ENCODE results near the gene RPS17.
A peak's percentile ranks its signal among the peaks of the same experiment; 100 is the strongest.
"Not testable (repeated sequence)": the region's sequence is repeated elsewhere in the genome, so short reads cannot be mapped to it uniquely, and the experiment has no call there.

RPS17 gene

GRCh38 chr15:82530006-82530405 is 10.3 kb downstream of the RPS17 start:
- Histone ChIP-seq H3K4me3 (ENCODE audit: low read length in 2 of 2) (no peak overlapping the region), H3K36me3 (ENCODE audit: control insufficient read depth in 2 of 2, insufficient read depth in 2 of 2, low read length in 2 of 2) (peaks cover 3 to 6% of the 10 kb centered on the region in 2 donors), H3K27ac (ENCODE audit: low read depth in 2 of 2, low read length in 2 of 2) (no peak overlapping the region), H3K4me1 (ENCODE audit: control insufficient read depth in 2 of 2, insufficient read depth in 2 of 2, low read length in 2 of 2) (no peaks in the 10 kb centered on the region), H3K9me3 (ENCODE audit: control insufficient read depth in 2 of 2, low read length in 2 of 2) (no peaks in the 10 kb centered on the region), H3K27me3 (ENCODE audit: control insufficient read depth in 2 of 2, insufficient read depth in 2 of 2, low read length in 2 of 2) (no peaks in the 10 kb centered on the region), H3K9ac (ENCODE audit: low read depth in 1 of 2, low read length in 2 of 2) (no peak overlapping the region)

GRCh38 chr15:82513587-82513986 is 26.7 kb downstream of the RPS17 start:
- H3K4me3 ChIP-seq (ENCODE audit: low read length in 2 of 2); H3K36me3 ChIP-seq (ENCODE audit: control insufficient read depth in 2 of 2, insufficient read depth in 2 of 2, low read length in 2 of 2); H3K27ac ChIP-seq (ENCODE audit: low read depth in 2 of 2, low read length in 2 of 2); H3K27me3 ChIP-seq (ENCODE audit: control insufficient read depth in 2 of 2, insufficient read depth in 2 of 2, low read length in 2 of 2); H3K9me3 ChIP-seq (ENCODE audit: control insufficient read depth in 2 of 2, low read length in 2 of 2); H3K4me1 ChIP-seq (ENCODE audit: control insufficient read depth in 2 of 2, insufficient read depth in 2 of 2, low read length in 2 of 2); H3K9ac ChIP-seq (ENCODE audit: low read depth in 1 of 2, low read length in 2 of 2): not testable (repeated sequence)

- not testable (repeated sequence) for H3K9me3 ChIP-seq (ENCODE audit: control insufficient read depth in 2 of 2, low read length in 2 of 2); H3K4me1 ChIP-seq (ENCODE audit: control insufficient read depth in 2 of 2, insufficient read depth in 2 of 2, low read length in 2 of 2); H3K27me3 ChIP-seq (ENCODE audit: control insufficient read depth in 2 of 2, insufficient read depth in 2 of 2, low read length in 2 of 2); H3K36me3 ChIP-seq (ENCODE audit: control insufficient read depth in 2 of 2, insufficient read depth in 2 of 2, low read length in 2 of 2); H3K4me3 ChIP-seq (ENCODE audit: low read length in 2 of 2); H3K27ac ChIP-seq (ENCODE audit: low read depth in 2 of 2, low read length in 2 of 2); H3K9ac ChIP-seq (ENCODE audit: low read depth in 1 of 2, low read length in 2 of 2)
Observed at GRCh38 chr15:82507693-82508092, 32.6 kb downstream of the RPS17 start.

GRCh38 chr15:82507087-82507486 is 33.2 kb downstream of the RPS17 start:
- not testable (repeated sequence) for H3K4me3 ChIP-seq (ENCODE audit: low read length in 2 of 2); H3K4me1 ChIP-seq (ENCODE audit: control insufficient read depth in 2 of 2, insufficient read depth in 2 of 2, low read length in 2 of 2); H3K9ac ChIP-seq (ENCODE audit: low read depth in 1 of 2, low read length in 2 of 2); H3K27me3 ChIP-seq (ENCODE audit: control insufficient read depth in 2 of 2, insufficient read depth in 2 of 2, low read length in 2 of 2); H3K36me3 ChIP-seq (ENCODE audit: control insufficient read depth in 2 of 2, insufficient read depth in 2 of 2, low read length in 2 of 2); H3K9me3 ChIP-seq (ENCODE audit: control insufficient read depth in 2 of 2, low read length in 2 of 2); H3K27ac ChIP-seq (ENCODE audit: low read depth in 2 of 2, low read length in 2 of 2)

- H3K9me3 ChIP-seq (ENCODE audit: control insufficient read depth in 2 of 2, low read length in 2 of 2); H3K27ac ChIP-seq (ENCODE audit: low read depth in 2 of 2, low read length in 2 of 2); H3K9ac ChIP-seq (ENCODE audit: low read depth in 1 of 2, low read length in 2 of 2); H3K4me3 ChIP-seq (ENCODE audit: low read length in 2 of 2); H3K27me3 ChIP-seq (ENCODE audit: control insufficient read depth in 2 of 2, insufficient read depth in 2 of 2, low read length in 2 of 2); H3K36me3 ChIP-seq (ENCODE audit: control insufficient read depth in 2 of 2, insufficient read depth in 2 of 2, low read length in 2 of 2); H3K4me1 ChIP-seq (ENCODE audit: control insufficient read depth in 2 of 2, insufficient read depth in 2 of 2, low read length in 2 of 2): not testable (repeated sequence)
Observed at GRCh38 chr15:82505842-82506241, 34.4 kb downstream of the RPS17 start.

- not testable (repeated sequence) for H3K4me1 ChIP-seq (ENCODE audit: control insufficient read depth in 2 of 2, insufficient read depth in 2 of 2, low read length in 2 of 2); H3K4me3 ChIP-seq (ENCODE audit: low read length in 2 of 2); H3K27me3 ChIP-seq (ENCODE audit: control insufficient read depth in 2 of 2, insufficient read depth in 2 of 2, low read length in 2 of 2); H3K9ac ChIP-seq (ENCODE audit: low read depth in 1 of 2, low read length in 2 of 2); H3K36me3 ChIP-seq (ENCODE audit: control insufficient read depth in 2 of 2, insufficient read depth in 2 of 2, low read length in 2 of 2); H3K27ac ChIP-seq (ENCODE audit: low read depth in 2 of 2, low read length in 2 of 2); H3K9me3 ChIP-seq (ENCODE audit: control insufficient read depth in 2 of 2, low read length in 2 of 2)
Observed at GRCh38 chr15:82504074-82504473, 36.2 kb downstream of the RPS17 start.

GRCh38 chr15:82502700-82503339 is 37.4 kb downstream of the RPS17 start:
- not testable (repeated sequence) for H3K4me3 ChIP-seq (ENCODE audit: low read length in 2 of 2); H3K27me3 ChIP-seq (ENCODE audit: control insufficient read depth in 2 of 2, insufficient read depth in 2 of 2, low read length in 2 of 2); H3K9ac ChIP-seq (ENCODE audit: low read depth in 1 of 2, low read length in 2 of 2); H3K9me3 ChIP-seq (ENCODE audit: control insufficient read depth in 2 of 2, low read length in 2 of 2); H3K4me1 ChIP-seq (ENCODE audit: control insufficient read depth in 2 of 2, insufficient read depth in 2 of 2, low read length in 2 of 2); H3K27ac ChIP-seq (ENCODE audit: low read depth in 2 of 2, low read length in 2 of 2); H3K36me3 ChIP-seq (ENCODE audit: control insufficient read depth in 2 of 2, insufficient read depth in 2 of 2, low read length in 2 of 2)

- not testable (repeated sequence) for H3K9ac ChIP-seq (ENCODE audit: low read depth in 1 of 2, low read length in 2 of 2); H3K9me3 ChIP-seq (ENCODE audit: control insufficient read depth in 2 of 2, low read length in 2 of 2); H3K36me3 ChIP-seq (ENCODE audit: control insufficient read depth in 2 of 2, insufficient read depth in 2 of 2, low read length in 2 of 2); H3K4me3 ChIP-seq (ENCODE audit: low read length in 2 of 2); H3K27ac ChIP-seq (ENCODE audit: low read depth in 2 of 2, low read length in 2 of 2); H3K4me1 ChIP-seq (ENCODE audit: control insufficient read depth in 2 of 2, insufficient read depth in 2 of 2, low read length in 2 of 2); H3K27me3 ChIP-seq (ENCODE audit: control insufficient read depth in 2 of 2, insufficient read depth in 2 of 2, low read length in 2 of 2)
Observed at GRCh38 chr15:82500772-82501171, 39.5 kb downstream of the RPS17 start.

- not testable (repeated sequence) for H3K27me3 ChIP-seq (ENCODE audit: control insufficient read depth in 2 of 2, insufficient read depth in 2 of 2, low read length in 2 of 2); H3K36me3 ChIP-seq (ENCODE audit: control insufficient read depth in 2 of 2, insufficient read depth in 2 of 2, low read length in 2 of 2); H3K4me1 ChIP-seq (ENCODE audit: control insufficient read depth in 2 of 2, insufficient read depth in 2 of 2, low read length in 2 of 2); H3K27ac ChIP-seq (ENCODE audit: low read depth in 2 of 2, low read length in 2 of 2); H3K9me3 ChIP-seq (ENCODE audit: control insufficient read depth in 2 of 2, low read length in 2 of 2); H3K4me3 ChIP-seq (ENCODE audit: low read length in 2 of 2); H3K9ac ChIP-seq (ENCODE audit: low read depth in 1 of 2, low read length in 2 of 2)
Observed at GRCh38 chr15:82497978-82498377, 42.3 kb downstream of the RPS17 start.

GRCh38 chr15:82488250-82488649 is 52.0 kb downstream of the RPS17 start:
- H3K36me3 ChIP-seq (ENCODE audit: control insufficient read depth in 2 of 2, insufficient read depth in 2 of 2, low read length in 2 of 2); H3K9ac ChIP-seq (ENCODE audit: low read depth in 1 of 2, low read length in 2 of 2); H3K9me3 ChIP-seq (ENCODE audit: control insufficient read depth in 2 of 2, low read length in 2 of 2); H3K27ac ChIP-seq (ENCODE audit: low read depth in 2 of 2, low read length in 2 of 2); H3K27me3 ChIP-seq (ENCODE audit: control insufficient read depth in 2 of 2, insufficient read depth in 2 of 2, low read length in 2 of 2); H3K4me1 ChIP-seq (ENCODE audit: control insufficient read depth in 2 of 2, insufficient read depth in 2 of 2, low read length in 2 of 2); H3K4me3 ChIP-seq (ENCODE audit: low read length in 2 of 2): not testable (repeated sequence)

GRCh38 chr15:82487045-82487444 is 53.2 kb downstream of the RPS17 start:
- not testable (repeated sequence) for H3K4me1 ChIP-seq (ENCODE audit: control insufficient read depth in 2 of 2, insufficient read depth in 2 of 2, low read length in 2 of 2); H3K27ac ChIP-seq (ENCODE audit: low read depth in 2 of 2, low read length in 2 of 2); H3K9me3 ChIP-seq (ENCODE audit: control insufficient read depth in 2 of 2, low read length in 2 of 2); H3K9ac ChIP-seq (ENCODE audit: low read depth in 1 of 2, low read length in 2 of 2); H3K27me3 ChIP-seq (ENCODE audit: control insufficient read depth in 2 of 2, insufficient read depth in 2 of 2, low read length in 2 of 2); H3K36me3 ChIP-seq (ENCODE audit: control insufficient read depth in 2 of 2, insufficient read depth in 2 of 2, low read length in 2 of 2)
- H3K4me3 ChIP-seq (ENCODE audit: low read length in 2 of 2): peak overlapping the region; percentile 31 to 52
